HepG2 (cell line): ENCODE results near the gene IGF2BP3. TPM values are rescaled to one million over a fixed set of nuclear protein-coding genes. Genes with fewer than 3 reads are reported as not detected.

ENCODE experiments used
- CREB1 ChIP-seq, 2 experiments: fragments of 450-650 bp in 1 of 2; IDR thresholded peaks; 2 replicates each; pipeline ENCODE4 v1.6.1; 2016 to 2017; ENCODE audit warnings: control low read depth in 1 of 2, mild to moderate bottlenecking in 1 of 2, missing compliant biosample characterization in 1 of 2, missing genetic modification characterization in 1 of 2
- CTCF ChIP-seq: sonication (generic); formaldehyde crosslinking; IDR thresholded peaks from 2 replicates; pipeline ENCODE4 v1.5.0; 2020; ENCODE audit warnings: mild to moderate bottlenecking, missing genetic modification reagents, moderate library complexity
- EP300 ChIP-seq, 3 experiments: sonication (generic) in 1 of 3; formaldehyde crosslinking in 1 of 3; IDR thresholded peaks; 2 replicates each; pipeline versions ENCODE4 v1.5.1 to v1.6.1; 2011 to 2020; ENCODE audit warnings: low read depth in 2 of 3, low read length in 2 of 3, borderline replicate concordance in 1 of 3, improper control_type of control experiment in 1 of 3, mild to moderate bottlenecking in 1 of 3, missing genetic modification reagents in 1 of 3, moderate library complexity in 1 of 3
- GATAD2A ChIP-seq: IDR thresholded peaks from 2 replicates; pipeline ENCODE4 v1.6.1; 2016
- KLF9 ChIP-seq: IDR thresholded peaks from 2 replicates; pipeline ENCODE4 v1.6.1; 2016; ENCODE audit warnings: low read depth
- MIXL1 ChIP-seq: IDR thresholded peaks from 2 replicates; pipeline ENCODE4 v1.6.1; 2016
- NFIC ChIP-seq: IDR thresholded peaks from 2 replicates; pipeline ENCODE4 v1.6.1; 2012; ENCODE audit warnings: mild to moderate bottlenecking, low read length, inconsistent platforms
- NONO ChIP-seq, 2 experiments: fragments of 450-650 bp in 1 of 2; sonication (generic) in 1 of 2; formaldehyde crosslinking in 1 of 2; IDR thresholded peaks in 1 of 2; conservative IDR thresholded peaks in 1 of 2; 2 replicates each; pipeline versions ENCODE4 v1.6.1 to v1.8.0; 2017 to 2022; ENCODE audit warnings: mild to moderate bottlenecking in 1 of 2, missing genetic modification reagents in 1 of 2, moderate library complexity in 1 of 2
- ONECUT2 ChIP-seq: sonication (generic); formaldehyde crosslinking; IDR thresholded peaks from 2 replicates; pipeline ENCODE4 v1.4.0; 2020; ENCODE audit warnings: missing genetic modification reagents
- RARG ChIP-seq: sonication (generic); formaldehyde crosslinking; IDR thresholded peaks from 2 replicates; pipeline ENCODE4 v1.4.0; 2020; ENCODE audit warnings: low read depth, mild to moderate bottlenecking, missing genetic modification reagents
- RXRB ChIP-seq: IDR thresholded peaks from 2 replicates; pipeline ENCODE4 v1.6.1; 2016; ENCODE audit warnings: borderline replicate concordance, missing genetic modification reagents, missing compliant biosample characterization
- SKI ChIP-seq: fragments of 450-650 bp; IDR thresholded peaks from one replicate; pipeline ENCODE4 v1.6.1; 2018; ENCODE audit warnings: mild to moderate bottlenecking; ENCODE audit not compliant: partially characterized antibody
- SKIL ChIP-seq: sonication (generic); formaldehyde crosslinking; IDR thresholded peaks from 2 replicates; pipeline ENCODE4 v1.8.0; 2022; ENCODE audit warnings: missing genetic modification reagents, mild to moderate bottlenecking, moderate library complexity, borderline replicate concordance
- SPEN ChIP-seq: sonication (generic); formaldehyde crosslinking; IDR thresholded peaks from 2 replicates; pipeline ENCODE4 v1.5.1; 2020; ENCODE audit warnings: low read depth, mild to moderate bottlenecking, missing genetic modification reagents
- SYNCRIP ChIP-seq: fragments of 200-400 bp; formaldehyde crosslinking; IDR thresholded peaks from 2 replicates; pipeline ENCODE4 v1.6.1; 2018; ENCODE audit warnings: mild to moderate bottlenecking, low read depth, low read length; ENCODE audit not compliant: insufficient read depth
- TARDBP ChIP-seq: sonication (generic); formaldehyde crosslinking; IDR thresholded peaks from 2 replicates; pipeline ENCODE4 v1.8.0; 2022; ENCODE audit warnings: mild to moderate bottlenecking, missing genetic modification reagents
- TCF7 ChIP-seq: sonication (generic); IDR thresholded peaks from 2 replicates; pipeline ENCODE4 v1.6.1; 2016; ENCODE audit warnings: antibody characterized with exemption, low read depth
- TGIF2 ChIP-seq: IDR thresholded peaks from 2 replicates; pipeline ENCODE4 v1.6.1; 2016; ENCODE audit warnings: control low read depth, missing compliant biosample characterization
- THYN1 ChIP-seq: sonication (generic); formaldehyde crosslinking; IDR thresholded peaks from 2 replicates; pipeline ENCODE4 v1.8.1; 2023; ENCODE audit warnings: low read depth, mild to moderate bottlenecking, moderate library complexity, missing genetic modification reagents, borderline replicate concordance
- ZBTB8A ChIP-seq: sonication (generic); formaldehyde crosslinking; IDR thresholded peaks from 2 replicates; pipeline ENCODE4 v1.4.0; 2020; ENCODE audit warnings: mild to moderate bottlenecking, low read depth, missing genetic modification reagents, borderline replicate concordance
- ZNF281 ChIP-seq: sonication (generic); formaldehyde crosslinking; IDR thresholded peaks from 2 replicates; pipeline ENCODE4 v1.4.0; 2020; ENCODE audit warnings: missing genetic modification reagents, borderline replicate concordance
- ZNF629 ChIP-seq: sonication (generic); formaldehyde crosslinking; conservative IDR thresholded peaks from 2 replicates; pipeline ENCODE4 v1.5.0; 2020; ENCODE audit warnings: missing genetic modification reagents
- polyA plus RNA-seq, 8 experiments: library from polyadenylated mRNA; depleted of rRNA in 3 of 8; stranded (reverse) in 7 of 8; unstranded in 1 of 8; fragments of >200 nt; fragmentation: Illumina TruSeq in 4 of 8; extraction: Trizol in 4 of 8; gene quantifications; 2 replicates each; pipeline versions ENCODE4 v1.2.1 to v1.2.3, GENCODE V29; 2011 to 2016; ENCODE audit warnings: low read depth in 4 of 8, missing spikeins in 1 of 8, mixed read lengths in 1 of 8; ENCODE audit not compliant: insufficient read depth in 1 of 8
- total RNA-seq, 5 experiments: library from RNA; depleted of rRNA; stranded (reverse); fragments of >200 nt; fragmentation: Illumina TruSeq; extraction: Trizol; gene quantifications; 2 replicates each; pipeline ENCODE4 v1.2.3, GENCODE V29; 2016; ENCODE audit warnings: low read depth in 1 of 5

Gene IGF2BP3
- total and polyA plus RNA-seq, 2 of the 13 experiments (the other 11 are each of a cell fraction or from before 2014, with no cell fraction given) = 37.7 to 39.5 TPM

GRCh38 chr7:23334482-23335056 is 135.7 kb downstream of the IGF2BP3 start (continued):
- TF ChIP-seq NONO (IDR thresholded peaks at IDR 0.05) (no peak), NONO (CRISPR knock-in tag; conservative IDR thresholded peaks at IDR 0.05) (peak; percentile 64; the same call in 1 of the 2 replicates), KLF9 (CRISPR knock-in tag) (no peak), ZBTB8A (CRISPR knock-in tag) (no peak), TARDBP (CRISPR knock-in tag) (peak; percentile 73), GATAD2A (CRISPR knock-in tag) (peak; percentile 97), ONECUT2 (CRISPR knock-in tag) (peak; percentile 75; the same call in 1 of the 2 replicates), EP300 (IDR thresholded peaks at IDR 0.05; ENCODE audit: low read depth in 2 of 2, low read length in 2 of 2) (peak; percentile 31 to 98; a peak in 2 of 4 replicates), EP300 (CRISPR knock-in tag; IDR thresholded peaks at IDR 0.05; ENCODE audit: borderline replicate concordance) (peak; percentile 97), RXRB (CRISPR knock-in tag) (peak; percentile 90), RARG (CRISPR knock-in tag) (no peak), THYN1 (no peak), NFIC (peak; percentile 99), SYNCRIP (no peak), SKIL (CRISPR knock-in tag) (peak; percentile 71; the same call in 1 of the 2 replicates), MIXL1 (CRISPR knock-in tag) (peak; percentile 91), SKI (peak; percentile 85), CREB1 (IDR thresholded peaks at IDR 0.05) (no peak), CREB1 (CRISPR knock-in tag; IDR thresholded peaks at IDR 0.05) (peak; percentile 79), SPEN (CRISPR knock-in tag) (no peak), ZNF629 (CRISPR knock-in tag) (0 out of 2 replicates have a peak, but pooled peaks have one; percentile 9), ZNF281 (CRISPR knock-in tag) (peak; percentile 90), TCF7 (peak; percentile 92), TGIF2 (CRISPR knock-in tag) (peak; percentile 87), CTCF (CRISPR knock-in tag) (no peak)
